Prostate gland (tissue), 2 donors: ENCODE measurements around the gene KLHL40. TPM values are rescaled to one million over a fixed set of nuclear protein-coding genes. Genes with fewer than 3 reads are reported as not detected.

Source experiments
- DNase-seq: peaks from one replicate; pipeline ENCODE4 v3.0.0-alpha.2; 2019; ENCODE audit warnings: low spot score
- H3K27ac ChIP-seq, 2 donors: fragments of 200-600 bp; sonication (generic); 2 replicates each; pipeline ENCODE4 v1.5.1; 2017 to 2019
- H3K27me3 ChIP-seq: fragments of 200-600 bp; sonication (generic); replicated peaks from 2 replicates; pipeline ENCODE4 v1.5.1; 2019; ENCODE audit not compliant: insufficient read depth
- H3K36me3 ChIP-seq, 2 donors: fragments of 200-600 bp; sonication (generic); 1 replicate in 1 of 2; 2 replicates in 1 of 2; pipeline versions ENCODE4 v1.5.1 to v1.8.1; 2017 to 2019
- H3K4me1 ChIP-seq: fragments of 200-600 bp; sonication (generic); replicated peaks from 2 replicates; pipeline ENCODE4 v1.5.1; 2019
- H3K4me3 ChIP-seq, 2 donors: fragments of 200-600 bp; sonication (generic); 2 replicates each; pipeline ENCODE4 v1.5.1; 2017 to 2019
- H3K9me3 ChIP-seq: fragments of 200-600 bp; sonication (generic); 2 replicates; pipeline ENCODE4 v1.5.1; 2017
- POLR2A ChIP-seq: fragments of 450-650 bp; IDR thresholded peaks from one replicate; pipeline ENCODE4 v1.6.1; 2016; ENCODE audit warnings: antibody characterized with exemption, mild to moderate bottlenecking
- POLR2AphosphoS5 ChIP-seq: sonication (generic); formaldehyde crosslinking; IDR thresholded peaks from one replicate; pipeline ENCODE4 v1.6.1; 2017; ENCODE audit warnings: antibody characterized with exemption
- WGBS: methylation state at CpG from one replicate; pipeline ENCODE4 v1.1.5; 2018; 5-methylcytosine and 5-hydroxymethylcytosine counted together
- intact Hi-C: fragments of 100-400 bp; cut with DNase I; formaldehyde crosslinking; loops from one replicate; pipeline ENCODE4 v1.14.2; 2022
- total RNA-seq, 2 donors: library from RNA; depleted of rRNA; stranded (reverse); fragments of >200 nt; gene quantifications; one replicate each; pipeline ENCODE4 v1.1.0, GENCODE V29; 2016
- TF ChIP-seq, protein P1 (sequence below), 4 experiments: fragments of 200-600 bp in 2 of 4; fragments of 450-650 bp in 2 of 4; sonication (generic) in 2 of 4; IDR thresholded peaks; 1 replicate in 3 of 4; 2 replicates in 1 of 4; pipeline ENCODE4 v1.5.1; 2016 to 2019; ENCODE audit warnings: antibody characterized with exemption in 4 of 4, mild to moderate bottlenecking in 2 of 4, moderate library complexity in 2 of 4

The KLHL40 gene
- total RNA-seq, 2 donors from 2014 or later, result 1.2 to 2.9 TPM

DNA sequence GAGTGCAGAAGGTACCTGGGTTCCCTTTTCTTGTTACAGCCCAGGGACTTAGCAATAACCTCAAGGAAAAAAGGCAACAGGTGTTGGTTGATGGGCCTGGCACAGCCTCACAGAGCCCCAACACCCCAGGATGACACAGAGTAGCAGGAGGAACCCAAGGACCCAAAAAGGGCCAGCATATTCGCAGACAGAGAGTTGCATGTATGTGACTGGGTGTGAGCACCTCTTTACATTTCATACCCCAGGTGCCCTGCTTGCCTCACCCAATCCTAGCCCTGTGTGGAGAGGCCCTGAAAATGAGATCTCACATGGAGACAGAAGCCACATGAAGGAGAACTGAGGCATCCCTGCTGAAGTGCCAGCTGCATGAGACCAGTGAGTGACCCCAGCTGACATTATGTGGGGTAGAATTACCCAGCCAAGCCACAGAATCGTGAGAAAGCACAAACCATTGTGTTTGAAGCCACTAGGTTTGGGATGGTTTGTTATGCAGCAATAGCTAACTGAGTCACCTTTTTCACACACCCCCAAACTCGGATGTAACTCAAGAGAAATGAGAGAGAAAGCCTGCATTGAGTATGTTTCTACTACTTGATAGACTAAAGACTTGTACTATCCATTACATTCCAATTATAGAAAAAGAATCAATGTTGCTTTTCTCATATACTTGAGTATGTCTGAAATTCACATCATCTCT lies 43.5 kb downstream of the KLHL40 start:
- intact Hi-C loops, result no loop called here
- no peak for DNase-seq
- Histone ChIP-seq H3K36me3 (no peaks in the 10 kb centered on the region), H3K4me3 (no peak overlapping the region), H3K9me3 (no peaks in the 10 kb centered on the region), H3K4me1 (no peaks in the 10 kb centered on the region), H3K27me3 (no peaks in the 10 kb centered on the region), H3K27ac (no peak overlapping the region)
- WGBS, result 87% methylated on average over 3 of the region's 3 CpGs
- no peak for TF ChIP-seq POLR2AphosphoS5
- TF ChIP-seq, protein P1, sequence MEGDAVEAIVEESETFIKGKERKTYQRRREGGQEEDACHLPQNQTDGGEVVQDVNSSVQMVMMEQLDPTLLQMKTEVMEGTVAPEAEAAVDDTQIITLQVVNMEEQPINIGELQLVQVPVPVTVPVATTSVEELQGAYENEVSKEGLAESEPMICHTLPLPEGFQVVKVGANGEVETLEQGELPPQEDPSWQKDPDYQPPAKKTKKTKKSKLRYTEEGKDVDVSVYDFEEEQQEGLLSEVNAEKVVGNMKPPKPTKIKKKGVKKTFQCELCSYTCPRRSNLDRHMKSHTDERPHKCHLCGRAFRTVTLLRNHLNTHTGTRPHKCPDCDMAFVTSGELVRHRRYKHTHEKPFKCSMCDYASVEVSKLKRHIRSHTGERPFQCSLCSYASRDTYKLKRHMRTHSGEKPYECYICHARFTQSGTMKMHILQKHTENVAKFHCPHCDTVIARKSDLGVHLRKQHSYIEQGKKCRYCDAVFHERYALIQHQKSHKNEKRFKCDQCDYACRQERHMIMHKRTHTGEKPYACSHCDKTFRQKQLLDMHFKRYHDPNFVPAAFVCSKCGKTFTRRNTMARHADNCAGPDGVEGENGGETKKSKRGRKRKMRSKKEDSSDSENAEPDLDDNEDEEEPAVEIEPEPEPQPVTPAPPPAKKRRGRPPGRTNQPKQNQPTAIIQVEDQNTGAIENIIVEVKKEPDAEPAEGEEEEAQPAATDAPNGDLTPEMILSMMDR (IDR thresholded peaks at IDR 0.05), result no peak
- TF ChIP-seq POLR2A, result no peak

DNA sequence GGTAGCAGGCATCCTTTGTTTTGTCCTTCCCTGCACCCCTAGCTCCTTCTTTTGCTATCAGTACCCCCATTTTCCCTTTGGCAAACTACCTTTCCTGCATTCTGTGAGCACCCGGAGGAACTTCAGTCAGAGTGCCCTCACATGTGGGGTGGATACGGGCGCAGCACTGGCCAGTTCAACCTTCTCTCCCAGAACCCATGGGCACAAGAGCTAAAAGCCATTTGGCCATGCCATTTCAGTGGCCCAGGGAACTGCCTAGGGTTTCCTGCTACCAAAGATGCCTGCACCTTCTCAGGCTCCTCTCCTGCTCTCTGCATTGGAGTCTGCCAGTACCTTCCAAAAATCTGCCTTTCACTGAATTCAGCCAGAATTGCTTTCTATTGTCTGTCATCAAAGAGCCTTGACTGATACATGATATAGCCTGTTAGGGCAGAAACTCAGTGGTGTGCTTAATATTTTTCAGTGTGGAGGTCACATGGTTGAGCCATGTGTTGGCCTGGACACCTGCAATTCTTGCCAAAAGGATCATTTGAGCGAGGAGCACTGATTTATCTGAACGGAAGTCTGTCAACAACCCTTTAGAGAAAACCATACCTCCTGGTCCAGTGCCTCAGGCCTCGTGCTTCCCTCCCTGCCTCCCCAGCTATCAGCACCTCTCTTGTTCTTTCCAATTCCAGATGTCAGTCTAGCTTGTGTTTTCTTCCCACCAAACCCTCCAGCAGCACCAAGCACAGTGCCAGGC lies 44.2 kb downstream of the KLHL40 start:
- Histone ChIP-seq H3K4me1 (no peaks in the 10 kb centered on the region), H3K4me3 (no peak overlapping the region), H3K9me3 (no peaks in the 10 kb centered on the region), H3K27ac (no peak overlapping the region), H3K27me3 (no peaks in the 10 kb centered on the region), H3K36me3 (no peaks in the 10 kb centered on the region)
- 59% methylated on average over 6 of the region's 6 CpGs for WGBS
- intact Hi-C loops, result loop anchor here (5.0 kb wide), 1 partner anchor 42 kb away; the partner anchor contains the start of gene KLHL40
- TF ChIP-seq POLR2AphosphoS5, result no peak
- TF ChIP-seq POLR2A, result no peak
- TF ChIP-seq, protein P1 (IDR thresholded peaks at IDR 0.05), result no peak
- no peak for DNase-seq

DNA sequence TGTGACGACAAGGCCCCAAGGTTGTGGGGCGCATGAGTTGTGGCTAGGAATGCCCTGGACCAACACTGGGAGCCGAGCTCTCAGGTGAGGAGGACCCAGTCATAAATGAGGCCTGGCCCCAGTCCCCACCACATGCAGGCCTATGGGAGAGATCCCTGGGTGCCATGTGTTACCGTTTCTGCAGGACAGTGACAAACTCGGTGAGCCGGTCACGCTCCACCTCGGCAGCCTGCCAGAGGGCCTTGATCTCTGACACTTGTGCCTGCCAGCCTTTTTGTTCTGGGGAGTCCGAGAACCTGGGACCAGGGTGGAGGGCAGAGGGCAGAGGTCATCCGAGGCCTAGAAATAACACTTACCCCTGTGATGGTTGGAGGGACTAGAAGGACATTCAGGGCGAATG lies 45.0 kb downstream of the KLHL40 start:
- intact Hi-C loops, result loop anchor here (5.0 kb wide), 1 partner anchor 43 kb away; the partner anchor contains the start of gene KLHL40
- DNase-seq, result no peak
- H3K27ac ChIP-seq, result no peak overlapping the region
- H3K4me1 ChIP-seq, result no peaks in the 10 kb centered on the region
- no peaks in the 10 kb centered on the region for H3K9me3 ChIP-seq
- no peaks in the 10 kb centered on the region for H3K27me3 ChIP-seq
- TF ChIP-seq POLR2A, result no peak
- H3K4me3 ChIP-seq, result no peak overlapping the region
- no peaks in the 10 kb centered on the region for H3K36me3 ChIP-seq
- 88% methylated on average over 11 of the region's 11 CpGs for WGBS

DNA sequence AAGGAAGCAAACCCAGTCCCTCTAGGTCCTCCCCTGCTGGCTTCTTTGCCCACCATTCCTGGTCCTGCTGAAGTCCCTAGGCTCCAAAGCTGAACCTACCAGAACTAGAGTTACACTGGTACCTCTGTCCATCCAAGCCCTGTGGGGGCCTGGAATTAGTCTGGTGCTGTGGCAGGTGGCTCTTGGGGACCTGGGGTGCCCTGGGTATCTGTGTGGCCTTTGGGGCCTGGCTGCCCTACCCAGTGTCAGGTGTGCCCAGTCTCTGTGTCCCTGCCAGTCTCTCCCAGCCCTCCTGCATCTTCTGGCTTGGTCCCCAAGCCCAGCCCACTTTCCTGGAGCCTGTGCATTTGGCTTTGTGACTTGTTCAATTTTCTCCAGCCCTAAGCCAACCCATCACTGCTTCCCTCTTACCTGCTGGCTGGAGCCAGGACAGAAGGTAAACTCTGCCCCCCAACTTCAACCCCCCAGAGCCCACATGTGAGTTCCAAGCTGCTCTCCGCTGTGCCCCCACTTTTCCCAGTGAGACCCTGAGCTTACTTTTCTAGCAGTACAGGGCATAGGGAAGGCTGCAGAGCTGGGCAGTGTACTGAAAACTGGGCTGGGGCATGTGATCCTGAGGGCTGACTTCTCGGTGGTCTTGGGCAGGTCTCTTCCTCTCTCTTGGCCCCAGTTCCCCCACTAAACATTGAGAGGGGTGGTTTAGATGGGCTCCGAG lies 45.5 kb downstream of the KLHL40 start:
- no peaks in the 10 kb centered on the region for H3K4me1 ChIP-seq
- intact Hi-C loops, result loop anchor here (5.0 kb wide), 1 partner anchor 44 kb away; the partner anchor contains the start of gene KLHL40
- H3K4me3 ChIP-seq, result no peak overlapping the region
- DNase-seq, result no peak
- H3K9me3 ChIP-seq, result no peaks in the 10 kb centered on the region
- 98% methylated on average over 3 of the region's 3 CpGs for WGBS
- H3K36me3 ChIP-seq, result no peaks in the 10 kb centered on the region
- H3K27ac ChIP-seq, result no peak overlapping the region
- no peaks in the 10 kb centered on the region for H3K27me3 ChIP-seq
- no peak for TF ChIP-seq POLR2A
- no peak for TF ChIP-seq POLR2AphosphoS5
- TF ChIP-seq, protein P1 (IDR thresholded peaks at IDR 0.05), result no peak

DNA sequence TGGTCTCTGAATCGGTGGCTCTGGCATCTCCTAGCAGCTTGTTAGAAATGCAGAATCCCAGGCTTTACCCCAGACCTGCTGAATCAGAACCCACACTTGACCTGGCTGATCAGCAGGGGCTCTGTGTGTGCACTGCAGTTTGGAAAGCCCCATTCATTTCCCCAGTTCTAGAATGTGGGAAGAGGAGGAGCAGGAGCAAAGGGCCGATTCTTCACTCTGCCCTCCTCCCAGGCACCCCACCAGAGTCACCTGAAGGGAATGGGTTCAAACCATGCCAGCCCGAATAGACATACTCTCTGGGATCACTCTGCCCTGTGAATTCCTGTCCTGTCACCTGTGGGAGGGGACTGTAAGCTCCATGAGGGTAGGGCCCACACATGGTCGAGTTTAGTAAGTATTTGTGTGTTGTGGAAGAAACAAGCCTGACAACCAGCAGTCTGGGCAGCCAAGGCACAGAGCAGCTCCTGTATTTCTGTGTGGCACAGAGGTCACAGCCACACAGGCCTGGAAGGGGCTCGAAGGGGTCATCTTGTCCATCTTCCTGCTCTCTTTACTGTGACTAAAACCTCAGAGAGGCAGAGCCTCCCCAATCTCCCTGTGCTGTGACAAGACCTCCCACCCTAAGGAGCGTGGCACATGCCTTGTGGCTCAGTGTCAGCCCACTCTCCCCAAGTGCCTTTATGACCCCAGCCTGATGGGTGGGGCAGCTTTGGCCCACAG lies 46.3 kb downstream of the KLHL40 start:
- Histone ChIP-seq H3K27me3 (no peaks in the 10 kb centered on the region), H3K9me3 (no peaks in the 10 kb centered on the region), H3K27ac (no peak overlapping the region), H3K4me3 (no peak overlapping the region), H3K36me3 (no peaks in the 10 kb centered on the region), H3K4me1 (no peaks in the 10 kb centered on the region)
- WGBS, result 93% methylated on average over 6 of the region's 6 CpGs
- no peak for DNase-seq
- intact Hi-C loops, result loop anchor here (5.0 kb wide), 1 partner anchor 44 kb away; the partner anchor contains the start of gene KLHL40
- TF ChIP-seq POLR2AphosphoS5 (no peak), POLR2A (no peak)
- TF ChIP-seq, protein P1 (IDR thresholded peaks at IDR 0.05), result no peak
